ENCODE data around the gene COL23A1.

The COL23A1 gene

GRCh38 chr5:178279723-178280438 lies 310.3 kb downstream of the COL23A1 start:
- DNase-seq (ENCODE audit: low spot score) = peak; percentile 52

- DNase-seq (ENCODE audit: low spot score) = no peak
Measured at GRCh38 chr5:178279026-178279722, 311.0 kb downstream of the COL23A1 start.

- DNase-seq (ENCODE audit: low spot score) = no peak
Measured at GRCh38 chr5:178278358-178279023, 311.7 kb downstream of the COL23A1 start.

GRCh38 chr5:178277866-178278265 lies 312.3 kb downstream of the COL23A1 start:
- DNase-seq (ENCODE audit: low spot score) = no peak

GRCh38 chr5:178277346-178277745 lies 312.8 kb downstream of the COL23A1 start:
- no peak for DNase-seq (ENCODE audit: low spot score)

GRCh38 chr5:178274781-178275537 lies 315.2 kb downstream of the COL23A1 start:
- DNase-seq (ENCODE audit: low spot score) = no peak

- DNase-seq (ENCODE audit: low spot score) = no peak
Measured at GRCh38 chr5:178273665-178274541, 316.3 kb downstream of the COL23A1 start.

- no peak for DNase-seq (ENCODE audit: low spot score)
Measured at GRCh38 chr5:178273041-178273440, 317.2 kb downstream of the COL23A1 start.

- no peak for DNase-seq (ENCODE audit: low spot score)
Measured at GRCh38 chr5:178272591-178272990, 317.6 kb downstream of the COL23A1 start.

- no peak for DNase-seq (ENCODE audit: low spot score)
Measured at GRCh38 chr5:178271726-178272479, 318.3 kb downstream of the COL23A1 start.

- no peak for DNase-seq (ENCODE audit: low spot score)
Measured at GRCh38 chr5:178271231-178271630, 319.0 kb downstream of the COL23A1 start.

- DNase-seq (ENCODE audit: low spot score) = no peak
Measured at GRCh38 chr5:178269499-178269898, 320.7 kb downstream of the COL23A1 start.

- DNase-seq (ENCODE audit: low spot score) = no peak
Measured at GRCh38 chr5:178267876-178268275, 322.3 kb downstream of the COL23A1 start.

GRCh38 chr5:178267245-178267644 lies 322.9 kb downstream of the COL23A1 start:
- no peak for DNase-seq (ENCODE audit: low spot score)

- no peak for DNase-seq (ENCODE audit: low spot score)
Measured at GRCh38 chr5:178266581-178266980, 323.6 kb downstream of the COL23A1 start.

GRCh38 chr5:178265746-178266145 lies 324.4 kb downstream of the COL23A1 start:
- no peak for DNase-seq (ENCODE audit: low spot score)

GRCh38 chr5:178264044-178264443 lies 326.1 kb downstream of the COL23A1 start:
- DNase-seq (ENCODE audit: low spot score) = no peak

- no peak for DNase-seq (ENCODE audit: low spot score)
Measured at GRCh38 chr5:178261666-178262600, 328.3 kb downstream of the COL23A1 start.

Data from CD4-positive, alpha-beta T cell treated with Interleukin-2 at 100 ng/mL for 4 hours (primary cell).